Bronchial epithelial cell (primary cell): ENCODE measurements around the gene TVP23A. TPM values are rescaled to one million over a fixed set of nuclear protein-coding genes. Genes with fewer than 3 reads are reported as not detected.

Source experiments
- DNase-seq: peaks from one replicate; pipeline ENCODE4 v3.0.0-alpha.2; 2010; ENCODE audit warnings: low read depth
- FAIRE-seq: peaks from 2 replicates; lab custom pipeline; 2011; peaks lifted over from hg19 to GRCh38; lab: Jason Lieb, UNC
- H3K27me3 ChIP-seq: 2 replicates; pipeline ENCODE4 v1.5.1; 2011; ENCODE audit warnings: low read length; ENCODE audit not compliant: control insufficient read depth, insufficient read depth
- H3K36me3 ChIP-seq: 2 replicates; pipeline ENCODE4 v1.5.1; 2011; ENCODE audit warnings: low read length; ENCODE audit not compliant: control insufficient read depth, insufficient read depth
- H3K4me3 ChIP-seq: 2 replicates; pipeline ENCODE4 v1.5.1; 2011; ENCODE audit warnings: mild to moderate bottlenecking, low read depth, low read length, control low read depth
- CTCF ChIP-seq: IDR thresholded peaks from 2 replicates; pipeline ENCODE4 v1.5.1; 2011; ENCODE audit warnings: mild to moderate bottlenecking, moderate library complexity, low read length, control low read depth, inconsistent platforms; ENCODE audit not compliant: insufficient read depth, severe bottlenecking
- total RNA-seq: library from RNA; depleted of rRNA; stranded (reverse); fragments of >200 nt; gene quantifications from 2 replicates; pipeline ENCODE4 v1.2.1, GENCODE V29; 2014

TVP23A gene
- total RNA-seq, 1 donor from 2014 or later = not detected

- no peak for TF ChIP-seq CTCF
- no peak for FAIRE-seq
- H3K4me3 ChIP-seq = no peak overlapping the region
- H3K36me3 ChIP-seq = no peaks in the 10 kb centered on the region
- H3K27me3 ChIP-seq = no peaks in the 10 kb centered on the region
- DNase-seq = peak; percentile 73
These were observed 10.3 kb upstream of the TVP23A start for GRCh38 chr16:10828851-10829366.

GRCh38 chr16:10827691-10828341 is 9.2 kb upstream of the TVP23A start:
- FAIRE-seq = no peak
- TF ChIP-seq CTCF = no peak
- Histone ChIP-seq H3K36me3 (no peaks in the 10 kb centered on the region), H3K27me3 (no peaks in the 10 kb centered on the region), H3K4me3 (no peak overlapping the region)
- peak; percentile 52 for DNase-seq

GRCh38 chr16:10824111-10824893 is 5.7 kb upstream of the TVP23A start:
- H3K27me3 ChIP-seq = no peaks in the 10 kb centered on the region
- no peaks in the 10 kb centered on the region for H3K36me3 ChIP-seq
- no peak for TF ChIP-seq CTCF
- FAIRE-seq = no peak
- DNase-seq = no peak
- no peak overlapping the region for H3K4me3 ChIP-seq

GRCh38 chr16:10822702-10823101 is 4.1 kb upstream of the TVP23A start:
- no peak for FAIRE-seq

GRCh38 chr16:10820546-10820945 is 2.0 kb upstream of the TVP23A start:
- H3K4me3 ChIP-seq = no peak overlapping the region
- peaks cover 2% of the 10 kb centered on the region for H3K27me3 ChIP-seq
- DNase-seq (no peak), FAIRE-seq (no peak)
- TF ChIP-seq CTCF = no peak
- H3K36me3 ChIP-seq = no peaks in the 10 kb centered on the region

More at GRCh38 chr16:10822702-10823101, 4.1 kb upstream of the TVP23A start:
- H3K4me3 ChIP-seq = no peak overlapping the region
- DNase-seq = no peak
- no peaks in the 10 kb centered on the region for H3K27me3 ChIP-seq
- no peak for TF ChIP-seq CTCF
- no peaks in the 10 kb centered on the region for H3K36me3 ChIP-seq
